SU-DHL-6 (cell line): Measurements from ENCODE around the gene AKAP1.

Source experiments
- CTCF ChIP-seq: fragments of 200-600 bp; sonication (generic); IDR thresholded peaks from one replicate; pipeline ENCODE4 v1.5.1; 2017; ENCODE audit warnings: antibody characterized with exemption, mild to moderate bottlenecking, low read length, moderate library complexity; ENCODE audit not compliant: insufficient read depth, poor library complexity, severe bottlenecking
- EZH2phosphoT487 ChIP-seq: fragments of 200-600 bp; sonication (generic), shearing (Covaris generic); conservative IDR thresholded peaks from 2 replicates; pipeline ENCODE4 v1.6.1; 2018; ENCODE audit warnings: mild to moderate bottlenecking, antibody characterized with exemption, low read length, moderate library complexity, mixed read lengths

GRCh38 chr17:57068707-57069106, 16.3 kb upstream of the AKAP1 start:
- TF ChIP-seq CTCF (no peak), EZH2phosphoT487 (no peak)
